ENCODE data around the gene HNRNPA2B1.
A peak's percentile ranks its signal among the peaks of the same experiment; 100 is the strongest.
"Not testable (repeated sequence)": the region's sequence is repeated elsewhere in the genome, so short reads cannot be mapped to it uniquely, and the experiment has no call there.

HNRNPA2B1 gene

GRCh38 chr7:26171601-26172000 lies 28.9 kb downstream of the HNRNPA2B1 start:
- Mint-ChIP-seq H3K4me3 (no peak overlapping the region), H3K9me3 (no peaks in the 10 kb centered on the region), H3K36me3 (peaks cover 12 to 27% of the 10 kb centered on the region in 2 donors), H3K27ac (no peak overlapping the region), H3K4me1 (peaks cover 6 to 8% of the 10 kb centered on the region in 2 donors), H3K27me3 (no peaks in the 10 kb centered on the region)
- ATAC-seq (replicated peaks) (no peak), DNase-seq (no peak)

GRCh38 chr7:26170663-26171062 lies 29.9 kb downstream of the HNRNPA2B1 start:
- Mint-ChIP-seq H3K9me3 (no peaks in the 10 kb centered on the region), H3K27ac (no peak overlapping the region), H3K27me3 (no peaks in the 10 kb centered on the region), H3K4me1 (peaks cover 9 to 10% of the 10 kb centered on the region in 2 donors), H3K36me3 (peaks cover 12 to 29% of the 10 kb centered on the region in 2 donors), H3K4me3 (no peak overlapping the region)
- ATAC-seq (replicated peaks) (no peak), DNase-seq (no peak)

- DNase-seq = no peak
- no peaks in the 10 kb centered on the region for H3K27me3 Mint-ChIP-seq
- peaks cover 12 to 27% of the 10 kb centered on the region in 2 donors for H3K36me3 Mint-ChIP-seq
- H3K4me1 Mint-ChIP-seq = peaks cover 9 to 10% of the 10 kb centered on the region in 2 donors
- no peak overlapping the region for H3K27ac Mint-ChIP-seq
- ATAC-seq (replicated peaks) = no peak
- H3K4me3 Mint-ChIP-seq = no peak overlapping the region
- peaks cover 0 to under 1% of the 10 kb centered on the region in 2 donors for H3K9me3 Mint-ChIP-seq
Measured at GRCh38 chr7:26169271-26169670, 31.3 kb downstream of the HNRNPA2B1 start.

- peaks cover 12 to 21% of the 10 kb centered on the region in 2 donors for H3K36me3 Mint-ChIP-seq
- no peak for DNase-seq
- H3K27me3 Mint-ChIP-seq = no peaks in the 10 kb centered on the region
- no peak for ATAC-seq (replicated peaks)
- no peak overlapping the region for H3K27ac Mint-ChIP-seq
- H3K9me3 Mint-ChIP-seq = peaks cover 0 to 3% of the 10 kb centered on the region in 2 donors
- H3K4me3 Mint-ChIP-seq = no peak overlapping the region
- peaks cover 9 to 10% of the 10 kb centered on the region in 2 donors for H3K4me1 Mint-ChIP-seq
Measured at GRCh38 chr7:26168458-26169023, 32.0 kb downstream of the HNRNPA2B1 start.

- peak; percentile 46 to 59 for ATAC-seq (replicated peaks)
Measured at GRCh38 chr7:26167303-26167934, 33.1 kb downstream of the HNRNPA2B1 start.

GRCh38 chr7:26166684-26167266 lies 33.8 kb downstream of the HNRNPA2B1 start:
- H3K4me1 Mint-ChIP-seq = peaks cover 9 to 10% of the 10 kb centered on the region in 2 donors

More at GRCh38 chr7:26167303-26167934, 33.1 kb downstream of the HNRNPA2B1 start:
- peaks cover 9 to 10% of the 10 kb centered on the region in 2 donors for H3K4me1 Mint-ChIP-seq
- peaks cover 0 to 3% of the 10 kb centered on the region in 2 donors for H3K9me3 Mint-ChIP-seq
- H3K27ac Mint-ChIP-seq = peak overlapping the region; percentile 74
- H3K36me3 Mint-ChIP-seq = peaks cover 12 to 21% of the 10 kb centered on the region in 2 donors
- no peak overlapping the region for H3K4me3 Mint-ChIP-seq
- no peak for DNase-seq
- H3K27me3 Mint-ChIP-seq = no peaks in the 10 kb centered on the region

GRCh38 chr7:26165950-26166683 lies 34.4 kb downstream of the HNRNPA2B1 start:
- Mint-ChIP-seq H3K9me3 (peaks cover 0 to 3% of the 10 kb centered on the region in 2 donors), H3K4me3 (no peak overlapping the region), H3K36me3 (peaks cover 12 to 17% of the 10 kb centered on the region in 2 donors), H3K27ac (no peak overlapping the region), H3K27me3 (no peaks in the 10 kb centered on the region), H3K4me1 (peaks cover 9 to 10% of the 10 kb centered on the region in 2 donors)
- no peak for DNase-seq
- ATAC-seq (replicated peaks) = no peak

More at GRCh38 chr7:26166684-26167266, 33.8 kb downstream of the HNRNPA2B1 start:
- ATAC-seq (replicated peaks) = peak; percentile 74 to 96
- Mint-ChIP-seq H3K36me3 (peaks cover 12 to 21% of the 10 kb centered on the region in 2 donors), H3K4me3 (no peak overlapping the region), H3K9me3 (peaks cover 0 to 3% of the 10 kb centered on the region in 2 donors), H3K27ac (peak overlapping the region; percentile 85), H3K27me3 (no peaks in the 10 kb centered on the region)
- no peak for DNase-seq

GRCh38 chr7:26163804-26164203 lies 36.7 kb downstream of the HNRNPA2B1 start:
- not testable (repeated sequence) for H3K27me3 Mint-ChIP-seq; DNase-seq; H3K27ac Mint-ChIP-seq; H3K4me3 Mint-ChIP-seq; H3K9me3 Mint-ChIP-seq; H3K36me3 Mint-ChIP-seq; ATAC-seq (replicated peaks)
- peaks cover 17 to 18% of the 10 kb centered on the region in 2 donors for H3K4me1 Mint-ChIP-seq

- H3K4me1 Mint-ChIP-seq = peaks cover 24 to 31% of the 10 kb centered on the region in 2 donors
- no peak overlapping the region for H3K27ac Mint-ChIP-seq
- no peak overlapping the region for H3K4me3 Mint-ChIP-seq
- peaks cover 0 to 3% of the 10 kb centered on the region in 2 donors for H3K9me3 Mint-ChIP-seq
- ATAC-seq (replicated peaks) = no peak
- DNase-seq = no peak
- H3K27me3 Mint-ChIP-seq = no peaks in the 10 kb centered on the region
- peaks cover 0 to 8% of the 10 kb centered on the region in 2 donors for H3K36me3 Mint-ChIP-seq
Measured at GRCh38 chr7:26162431-26162830, 38.1 kb downstream of the HNRNPA2B1 start.

- H3K4me3 Mint-ChIP-seq = no peak overlapping the region
- ATAC-seq (replicated peaks) (no peak), DNase-seq (no peak)
- no peaks in the 10 kb centered on the region for H3K27me3 Mint-ChIP-seq
- H3K27ac Mint-ChIP-seq = peak overlapping the region; percentile 31
- H3K9me3 Mint-ChIP-seq = peaks cover 0 to 3% of the 10 kb centered on the region in 2 donors
- H3K4me1 Mint-ChIP-seq = peaks cover 22 to 33% of the 10 kb centered on the region in 2 donors
- no peaks in the 10 kb centered on the region for H3K36me3 Mint-ChIP-seq
Measured at GRCh38 chr7:26160896-26161295, 39.6 kb downstream of the HNRNPA2B1 start.

- Mint-ChIP-seq H3K4me1 (peaks cover 32 to 46% of the 10 kb centered on the region in 2 donors), H3K27me3 (no peaks in the 10 kb centered on the region), H3K4me3 (no peak overlapping the region), H3K9me3 (peaks cover 0 to 2% of the 10 kb centered on the region in 2 donors), H3K36me3 (no peaks in the 10 kb centered on the region), H3K27ac (peak overlapping the region; percentile 33)
- ATAC-seq (replicated peaks) (no peak), DNase-seq (no peak)
Measured at GRCh38 chr7:26159243-26159642, 41.3 kb downstream of the HNRNPA2B1 start.

- Mint-ChIP-seq H3K9me3 (no peaks in the 10 kb centered on the region), H3K4me1 (peaks cover 45 to 61% of the 10 kb centered on the region in 2 donors), H3K36me3 (no peaks in the 10 kb centered on the region), H3K27ac (no peak overlapping the region), H3K4me3 (no peak overlapping the region), H3K27me3 (no peaks in the 10 kb centered on the region)
- ATAC-seq (replicated peaks) (no peak), DNase-seq (no peak)
Measured at GRCh38 chr7:26157520-26158105, 42.9 kb downstream of the HNRNPA2B1 start.

GRCh38 chr7:26156451-26157420 lies 43.8 kb downstream of the HNRNPA2B1 start:
- peak; percentile 54 for DNase-seq
- H3K27ac Mint-ChIP-seq = peak overlapping the region; percentile 91
- H3K4me3 Mint-ChIP-seq = peak overlapping the region; percentile 66
- peaks cover 46 to 64% of the 10 kb centered on the region in 2 donors for H3K4me1 Mint-ChIP-seq
- no peaks in the 10 kb centered on the region for H3K36me3 Mint-ChIP-seq
- H3K9me3 Mint-ChIP-seq = no peaks in the 10 kb centered on the region
- no peaks in the 10 kb centered on the region for H3K27me3 Mint-ChIP-seq
- peak; percentile 67 to 75 for ATAC-seq (replicated peaks)
